Pericardium fibroblast (primary cell): ENCODE results near the gene USP21. TPM values are rescaled to one million over a fixed set of nuclear protein-coding genes. Genes with fewer than 3 reads are reported as not detected.

Experiments used
- total RNA-seq: library from RNA; depleted of rRNA; stranded (reverse); fragments of >200 nt; gene quantifications from 2 replicates; pipeline ENCODE4 v1.2.3, GENCODE V29; 2015

Gene USP21
- total RNA-seq = 9.0 and 10.4 TPM in 2 replicates

DNA sequence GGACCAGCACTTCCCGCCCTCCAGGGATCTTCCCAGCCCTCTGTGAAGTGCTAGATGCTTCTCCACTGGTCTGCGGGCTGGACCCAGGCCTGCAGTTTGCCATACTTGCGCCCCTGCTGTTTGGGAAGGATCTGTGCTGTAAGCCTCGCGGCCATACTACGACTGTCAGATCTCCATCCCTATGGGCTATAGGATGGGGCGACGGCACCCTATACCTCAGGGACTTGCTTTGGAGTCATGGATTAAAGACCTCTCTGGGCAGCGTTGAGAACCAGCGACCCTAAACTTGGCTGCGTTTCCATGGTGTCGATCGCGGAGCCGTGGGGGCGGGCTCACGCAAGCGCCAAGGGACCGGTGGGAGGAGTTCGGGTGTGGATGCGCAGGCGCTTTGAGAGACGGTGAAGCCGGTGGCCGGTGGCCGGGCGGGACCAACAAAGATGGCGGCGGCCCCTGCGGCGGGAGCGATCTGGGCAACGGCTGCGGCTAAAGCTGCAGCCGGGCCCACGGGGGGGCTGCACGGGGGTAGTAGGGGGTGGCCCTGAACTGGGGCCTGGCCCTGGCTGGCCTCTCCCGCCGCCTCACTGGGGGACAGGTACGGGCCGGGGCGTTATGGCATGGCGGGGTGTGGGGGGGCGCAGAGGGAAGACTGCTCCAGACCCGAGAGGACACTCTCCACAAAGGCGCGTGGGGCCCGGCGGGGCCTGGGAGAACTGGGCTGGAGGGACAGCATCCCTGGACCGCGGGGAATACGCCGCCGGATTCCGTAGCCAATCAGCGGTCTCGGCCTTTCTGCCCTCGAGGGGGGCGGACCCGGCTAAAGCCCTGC is at the start of gene USP21:
Gene USP21 (plus strand): TSS at position 414 of the 826 bp plus-strand sequence. CDS start 1,141 bp downstream, outside the sequence.

DNA sequence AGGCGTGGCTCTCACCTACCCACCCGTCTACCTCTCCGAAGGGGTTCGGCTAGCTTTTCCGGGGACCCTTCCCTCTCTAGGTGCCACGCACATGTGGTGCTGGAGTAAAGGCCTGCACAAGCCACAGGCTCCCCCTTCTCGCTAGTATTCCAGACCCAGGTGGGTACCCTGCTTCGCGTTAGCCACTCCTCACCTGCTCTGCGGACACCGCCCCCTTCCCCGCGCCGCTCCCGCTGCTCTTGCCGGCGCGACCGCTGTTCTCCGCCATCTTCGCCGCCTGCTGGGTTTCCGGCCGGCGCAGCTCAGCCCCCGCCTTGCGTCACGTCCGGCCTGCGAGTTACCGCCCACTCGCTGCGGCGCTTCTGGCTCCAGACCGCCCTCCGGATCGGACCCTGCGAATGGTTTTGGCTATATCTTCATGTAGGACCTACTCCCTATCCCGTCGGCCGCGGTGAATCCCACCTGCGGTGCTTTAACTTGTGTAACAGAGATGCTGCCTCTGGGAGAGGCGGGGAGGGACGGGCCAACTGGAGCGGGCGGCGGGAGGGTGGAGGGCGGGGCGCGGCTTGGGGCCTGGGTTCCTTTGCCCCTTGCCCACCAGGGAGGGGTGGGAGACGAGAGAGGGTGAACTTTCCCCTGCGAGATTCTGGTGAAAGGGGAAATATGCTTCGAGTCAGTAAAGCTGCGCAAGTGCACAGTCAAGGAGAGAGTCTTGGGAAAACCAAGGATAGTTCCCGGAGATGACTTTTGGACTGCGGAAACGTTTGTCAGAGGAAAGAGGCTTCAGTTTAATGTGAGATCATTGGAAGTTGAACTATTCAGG is 41.3 kb upstream of the USP21 start, which contains the start of the genes NIT1 and PFDN2:
Gene NIT1 (plus strand): TSS at position 347 of the 823 bp plus-strand sequence. CDS start 72 bp downstream, at position 419.
Gene PFDN2 (minus strand): TSS at position 279 of the 823 bp plus-strand sequence. CDS start 11 bp downstream, at position 268.

GRCh38 chr1:161132410-161133219 is 26.7 kb upstream of the USP21 start, which contains the start of gene DEDD:
DEDD (minus strand) TSS chr1:161132667; CDS start chr1:161124462, 8,205 bp downstream.

GRCh38 chr1:161153682-161154337 is 5.5 kb upstream of the USP21 start, which contains the start of gene UFC1:
UFC1 (plus strand) TSS chr1:161153978; CDS start chr1:161153998, 20 bp downstream.

GRCh38 chr1:161165742-161166668 is 6.7 kb downstream of the USP21 start, which contains the start of gene PPOX:
PPOX (plus strand) TSS chr1:161166426; CDS start chr1:161166848, 422 bp downstream.

GRCh38 chr1:161177112-161177935 is 18.0 kb downstream of the USP21 start, which contains the start of gene B4GALT3:
B4GALT3 (minus strand) TSS chr1:161177507; CDS start chr1:161176060, 1,447 bp downstream.

GRCh38 chr1:161198897-161199431 is 39.7 kb downstream of the USP21 start, which contains the start of gene ADAMTS4:
ADAMTS4 (minus strand) TSS chr1:161199054; CDS start chr1:161198627, 427 bp downstream.

DNA sequence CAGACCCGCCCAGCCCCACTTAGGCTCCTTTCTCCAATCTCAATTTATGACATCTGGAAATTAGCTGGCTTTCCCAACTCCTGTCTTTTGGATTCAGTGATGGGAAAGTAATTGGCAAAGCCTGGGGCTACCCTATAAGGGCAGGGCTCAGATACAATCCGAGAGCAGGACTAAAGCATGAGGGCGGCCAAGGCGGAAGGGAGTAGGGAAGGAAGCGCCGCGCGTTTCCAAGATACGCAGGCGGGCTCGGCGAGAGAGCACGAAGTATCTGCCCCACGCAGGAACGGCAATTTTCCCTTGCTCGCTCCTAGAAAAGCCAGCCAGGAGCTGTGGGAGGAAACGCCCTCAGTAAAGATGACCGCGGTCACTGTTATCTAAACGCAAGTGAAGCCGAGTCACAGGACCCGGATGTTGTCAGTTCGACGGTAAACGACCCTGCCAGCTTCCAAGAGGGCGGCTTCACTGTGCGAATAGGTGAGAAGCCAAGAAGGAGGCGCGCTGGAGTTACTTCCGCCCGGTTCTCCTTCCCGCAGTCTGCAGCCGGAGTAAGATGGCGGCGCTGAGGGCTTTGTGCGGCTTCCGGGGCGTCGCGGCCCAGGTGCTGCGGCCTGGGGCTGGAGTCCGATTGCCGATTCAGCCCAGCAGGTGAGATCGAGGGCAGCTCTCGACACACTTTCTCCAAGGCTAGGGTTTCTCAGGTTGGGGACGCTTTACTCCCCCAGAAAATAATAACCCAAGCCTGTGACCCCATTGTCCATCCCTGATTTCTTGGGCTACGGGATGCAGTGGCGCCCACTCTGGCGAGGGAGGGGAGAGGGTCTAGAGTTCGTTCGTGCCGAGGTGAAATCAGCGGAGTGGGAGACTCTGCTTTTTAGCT is 42.8 kb downstream of the USP21 start, which contains the start of gene NDUFS2:
Gene NDUFS2 (plus strand): TSS at position 532 of the 877 bp plus-strand sequence. CDS start 19 bp downstream, at position 551.

DNA sequence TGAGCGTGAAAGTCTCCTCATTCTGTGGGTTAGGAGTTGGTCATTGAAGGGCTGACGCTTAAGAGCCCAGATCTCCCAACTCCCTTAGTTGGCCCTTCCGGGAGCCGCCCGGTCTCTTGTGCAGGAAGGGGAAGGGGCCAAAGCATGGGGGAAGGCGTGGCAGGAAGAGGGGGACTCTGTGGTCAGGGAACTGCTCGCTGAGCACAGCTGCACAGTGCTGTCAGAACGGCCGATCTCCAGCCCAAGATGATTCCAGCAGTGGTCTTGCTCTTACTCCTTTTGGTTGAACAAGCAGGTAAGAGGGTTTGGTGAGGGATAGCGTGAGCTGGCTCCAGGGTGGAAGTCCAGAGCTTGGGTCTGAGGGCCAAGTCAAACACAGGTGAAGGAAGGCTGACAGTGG is 55.8 kb downstream of the USP21 start, which contains the start of gene FCER1G:
Gene FCER1G (plus strand): TSS at position 220 of the 400 bp plus-strand sequence. CDS start 27 bp downstream, at position 247.

Other genes starting within 250 kb of the USP21 start
- 0.47 TPM in 1 of 2 replicates, not detected in the other for gene ITLN2, start 204.7 kb upstream of the USP21 start, total RNA-seq
- gene F11R, start 138.3 kb upstream of the USP21 start, total RNA-seq = 6.6 and 11.7 TPM in 2 replicates
- gene TSTD1, start 120.5 kb upstream of the USP21 start, total RNA-seq = 37.9 TPM in 1 of 2 replicates, not detected in the other
- gene USF1, start 113.5 kb upstream of the USP21 start, total RNA-seq = 33.5 and 36.9 TPM in 2 replicates
- gene ARHGAP30, start 89.6 kb upstream of the USP21 start, total RNA-seq = not detected in 2 replicates
- 0.12 TPM in 1 of 2 replicates, not detected in the other for gene NECTIN4, start 69.9 kb upstream of the USP21 start, total RNA-seq
- gene KLHDC9, start 61.1 kb upstream of the USP21 start, total RNA-seq = 0.58 and 3.3 TPM in 2 replicates
- 39.3 and 49.1 TPM in 2 replicates for gene PFDN2, start 41.5 kb upstream of the USP21 start, total RNA-seq
- gene NIT1, start 41.4 kb upstream of the USP21 start, total RNA-seq = 20.6 and 24.7 TPM in 2 replicates
- 18.0 and 18.2 TPM in 2 replicates for gene DEDD, start 26.8 kb upstream of the USP21 start, total RNA-seq
- gene UFC1, start 5.5 kb upstream of the USP21 start, total RNA-seq = 81.6 and 105 TPM in 2 replicates
- 6.5 and 11.8 TPM in 2 replicates for gene PPOX, start 6.9 kb downstream of the USP21 start, total RNA-seq
- gene B4GALT3, start 18.0 kb downstream of the USP21 start, total RNA-seq = 23.6 and 26.8 TPM in 2 replicates
- gene ADAMTS4, start 39.6 kb downstream of the USP21 start, total RNA-seq = 1.8 and 3.4 TPM in 2 replicates
- 84.6 and 90.7 TPM in 2 replicates for gene NDUFS2, start 42.9 kb downstream of the USP21 start, total RNA-seq
- gene FCER1G, start 55.8 kb downstream of the USP21 start, total RNA-seq = not detected in 2 replicates
- not detected in 2 replicates for gene APOA2, start 64.1 kb downstream of the USP21 start, total RNA-seq
- 2.5 and 5.8 TPM in 2 replicates for gene TOMM40L, start 66.6 kb downstream of the USP21 start, total RNA-seq
- not detected in 2 replicates for gene NR1I3, start 78.7 kb downstream of the USP21 start, total RNA-seq
- gene PCP4L1, start 99.2 kb downstream of the USP21 start, total RNA-seq = not detected in 2 replicates
- gene MPZ, start 150.5 kb downstream of the USP21 start, total RNA-seq = 0.23 and 0.34 TPM in 2 replicates
- 20.9 and 31.2 TPM in 2 replicates for gene SDHC, start 154.9 kb downstream of the USP21 start, total RNA-seq
- not detected in 2 replicates for gene CFAP126, start 208.4 kb downstream of the USP21 start, total RNA-seq